Glomerular endothelial cell (primary cell): Measurements from ENCODE around the gene RHPN2. TPM values are rescaled to one million over a fixed set of nuclear protein-coding genes. Genes with fewer than 3 reads are reported as not detected.
"Not testable (repeated sequence)": the region's sequence is repeated elsewhere in the genome, so short reads cannot be mapped to it uniquely, and the experiment has no call there.

Experiments
- DNase-seq: peaks from one replicate; pipeline ENCODE4 v3.0.0-alpha.2; 2011; ENCODE audit warnings: low read depth, low spot score; ENCODE audit errors: extremely low read depth
- total RNA-seq: library from RNA; depleted of rRNA; stranded (reverse); fragments of >200 nt; gene quantifications from 2 replicates; pipeline ENCODE4 v1.2.3, GENCODE V29; 2015

RHPN2 gene
- total RNA-seq, 1 donor from 2014 or later: 2.8 TPM

DNA sequence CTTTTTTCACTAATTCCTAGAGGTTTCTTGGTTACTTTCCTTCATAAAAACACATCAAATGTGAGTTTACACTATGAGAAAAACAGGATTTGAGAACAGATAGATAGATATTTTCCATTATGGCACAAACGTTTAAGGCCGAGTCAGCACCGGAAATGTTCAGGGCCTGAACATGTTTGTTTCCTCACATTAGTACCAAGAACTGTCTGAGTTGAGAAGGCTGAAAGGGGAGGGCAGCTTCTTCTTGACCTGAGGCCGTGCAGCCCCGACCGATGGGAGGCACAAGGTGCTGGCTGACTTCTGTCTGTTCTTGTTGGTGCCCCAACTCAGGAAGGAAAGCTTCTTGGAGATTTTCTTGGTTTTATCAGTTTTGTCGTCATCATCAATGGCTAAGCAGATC lies 84.9 kb downstream of the RHPN2 start:
- not testable (repeated sequence) for DNase-seq

- DNase-seq: not testable (repeated sequence)
Measured at GRCh38 chr19:32977813-32978212, 86.9 kb downstream of the RHPN2 start.

DNA sequence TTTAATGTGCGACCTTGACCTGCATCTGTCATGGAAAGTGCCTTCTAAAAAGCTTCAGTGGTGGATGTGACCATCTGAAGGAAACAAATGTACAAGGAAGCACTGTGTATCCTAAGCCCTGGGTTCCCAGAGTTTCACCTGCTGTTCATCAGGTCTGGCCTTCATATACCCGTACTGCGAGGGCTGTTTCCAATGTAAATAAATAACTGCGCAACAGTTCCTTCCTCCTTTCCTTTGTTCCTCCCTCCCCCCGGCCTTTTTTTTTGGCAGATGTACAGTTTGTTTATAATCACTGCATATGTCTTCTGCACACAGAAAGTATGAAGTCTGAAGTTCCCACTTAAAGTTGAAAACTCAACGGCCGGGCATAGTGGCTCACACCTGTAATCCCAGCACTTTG lies 87.4 kb downstream of the RHPN2 start:
- DNase-seq: no peak

DNA sequence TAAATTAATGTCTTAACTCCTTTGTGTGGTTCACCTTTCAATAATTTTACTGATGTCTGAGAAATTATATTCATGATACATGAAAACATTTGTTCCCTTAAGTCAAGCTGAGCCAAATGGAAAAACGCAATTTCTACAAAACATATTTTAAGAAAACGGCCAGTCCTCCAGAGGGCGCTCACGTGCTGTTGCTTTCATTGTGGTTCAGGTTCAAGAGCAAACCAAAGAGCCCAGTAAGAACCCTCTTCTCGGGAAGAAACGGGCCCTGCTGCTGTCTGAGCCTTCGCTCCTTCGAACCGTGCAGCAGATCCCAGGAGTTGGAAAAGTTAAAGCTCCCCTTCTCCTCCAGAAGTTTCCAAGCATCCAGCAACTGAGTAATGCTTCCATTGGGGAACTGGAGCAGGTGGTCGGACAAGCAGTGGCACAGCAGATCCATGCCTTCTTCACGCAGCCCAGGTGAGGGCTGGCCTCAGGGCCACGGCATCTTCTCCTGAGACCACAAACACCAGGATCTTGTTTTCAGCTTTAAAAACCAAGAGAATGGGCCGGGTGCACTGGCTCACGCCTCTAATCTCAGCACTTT lies 88.4 kb downstream of the RHPN2 start:
- DNase-seq: peak; percentile 47

- peak; percentile 98 for DNase-seq
Measured at GRCh38 chr19:32971715-32972540, 92.8 kb downstream of the RHPN2 start, which contains the start of the genes CEP89 and FAAP24. TSS of gene CEP89 (minus strand) at chr19:32971958. CDS start at chr19:32971874, 84 bp downstream. TSS of gene FAAP24 (plus strand) at chr19:32972242. CDS start at chr19:32973197, 955 bp downstream.

- no peak for DNase-seq
Measured at GRCh38 chr19:32971012-32971595, 93.6 kb downstream of the RHPN2 start.

GRCh38 chr19:32969549-32969948 lies 95.1 kb downstream of the RHPN2 start:
- DNase-seq: no peak

DNA sequence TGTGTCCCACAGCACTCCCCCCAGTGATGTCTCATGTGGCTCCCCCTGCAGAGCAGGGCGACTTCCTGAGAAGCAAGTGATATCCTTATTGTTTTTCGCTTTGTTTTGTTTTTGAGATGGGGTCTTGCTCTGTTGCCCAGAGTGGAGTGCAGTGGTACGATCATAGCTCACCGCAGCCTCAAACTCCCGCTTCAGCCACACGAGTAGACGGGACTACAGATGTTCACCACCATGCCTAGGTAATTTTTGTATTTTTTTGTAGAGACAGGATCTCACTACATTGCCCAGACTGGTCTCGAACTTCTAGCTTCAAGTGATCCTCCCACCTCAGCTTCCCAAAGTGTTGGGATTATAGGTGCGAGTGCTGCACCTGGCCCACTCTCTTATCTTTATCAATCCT lies 97.9 kb downstream of the RHPN2 start:
- DNase-seq: no peak

- no peak for DNase-seq
Measured at GRCh38 chr19:32945260-32945659, 119.4 kb downstream of the RHPN2 start.

GRCh38 chr19:32941273-32941672 lies 123.4 kb downstream of the RHPN2 start:
- DNase-seq: not testable (repeated sequence)

- DNase-seq: no peak
Measured at GRCh38 chr19:32936065-32936464, 128.6 kb downstream of the RHPN2 start.

DNA sequence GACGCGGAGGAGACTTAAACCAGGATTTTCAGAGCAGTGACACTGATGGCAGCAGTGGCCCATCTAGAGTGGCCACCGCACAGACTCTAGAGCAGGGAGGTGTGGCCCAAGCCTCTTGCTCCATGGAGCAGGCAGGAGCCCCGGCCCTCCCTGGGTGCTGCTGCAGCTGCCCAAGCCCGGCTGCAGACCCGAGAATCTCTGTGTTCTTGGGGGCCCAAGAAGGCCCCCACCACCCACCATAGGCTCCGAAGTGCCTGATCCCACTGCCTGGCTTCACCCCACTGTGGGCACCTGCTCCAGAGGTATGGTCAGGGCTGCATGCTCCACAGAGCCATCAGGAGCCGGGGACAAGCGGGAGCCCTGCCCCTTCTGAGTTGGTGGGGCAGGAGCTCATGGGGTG lies 129.1 kb downstream of the RHPN2 start:
- DNase-seq: no peak

DNA sequence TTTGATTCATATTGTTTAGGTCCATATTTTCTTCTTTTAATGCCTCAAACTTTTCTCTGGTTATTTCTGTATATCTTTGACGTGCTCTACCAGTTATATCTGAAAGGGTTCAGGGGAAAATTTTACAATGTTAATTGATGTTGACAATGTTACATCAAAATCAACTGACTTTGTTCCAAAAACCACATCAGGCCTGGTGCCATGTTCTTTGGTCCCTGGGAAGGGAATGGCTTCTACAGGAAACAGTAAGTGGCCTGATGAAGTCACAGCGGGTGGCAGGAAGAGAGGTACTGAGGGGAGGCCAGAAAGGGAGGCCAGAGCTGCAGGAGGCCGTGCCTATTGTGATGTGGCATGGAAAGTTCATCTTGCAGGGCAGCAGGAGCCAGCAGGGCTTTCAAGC lies 131.1 kb downstream of the RHPN2 start:
- no peak for DNase-seq

GRCh38 chr19:32930567-32930966 lies 134.1 kb downstream of the RHPN2 start:
- DNase-seq: no peak

- no peak for DNase-seq
Measured at GRCh38 chr19:32928806-32929205, 135.9 kb downstream of the RHPN2 start.

Other genes with a start within 250 kb of the RHPN2 start
- not detected in 2 replicates for gene SLC7A9, start 195.1 kb downstream of the RHPN2 start, total RNA-seq
- 24.5 and 25.8 TPM in 2 replicates for gene CEP89, start 92.9 kb downstream of the RHPN2 start, total RNA-seq
- 1.6 and 1.9 TPM in 2 replicates for gene FAAP24, start 92.6 kb downstream of the RHPN2 start, total RNA-seq
- 2.5 and 6.6 TPM in 2 replicates for gene GPATCH1, start 16.3 kb upstream of the RHPN2 start, total RNA-seq
- not detected in 2 replicates for gene WDR88, start 67.2 kb upstream of the RHPN2 start, total RNA-seq
- 30.0 and 36.5 TPM in 2 replicates for gene LRP3, start 129.4 kb upstream of the RHPN2 start, total RNA-seq
- gene SLC7A10, start 161.0 kb upstream of the RHPN2 start, total RNA-seq: not detected in 2 replicates
- gene CEBPA, start 237.6 kb upstream of the RHPN2 start, total RNA-seq: 0.10 and 0.47 TPM in 2 replicates